ENCODE data around the gene RASL10B.

DNA sequence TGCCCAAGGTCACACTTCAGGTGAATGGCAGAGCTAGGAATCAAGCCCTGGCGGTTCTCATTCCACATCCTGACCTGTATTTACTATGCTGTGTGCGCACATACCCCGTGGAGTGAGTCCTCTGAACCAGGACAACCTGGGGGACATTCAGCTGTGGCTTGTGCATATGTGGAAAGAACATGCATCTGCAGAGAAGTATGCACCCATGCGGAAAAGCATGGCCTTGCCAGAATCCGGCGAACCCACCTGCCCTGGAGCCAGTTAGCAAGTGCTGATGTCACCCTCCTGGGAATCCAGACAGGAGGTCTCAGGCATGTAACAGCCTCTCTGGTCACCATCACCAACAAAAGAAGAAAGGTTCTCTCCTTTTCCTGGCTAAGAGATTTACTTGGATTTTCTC, 1.9 kb downstream of the RASL10B start:
- no peak for TF ChIP-seq CTCF (IDR thresholded peaks at IDR 0.05)
- TF ChIP-seq POLR2A (IDR thresholded peaks at IDR 0.05) = no peak

Measured in thyroid gland (tissue), 4 donors.